H1 (cell line): ENCODE measurements around the gene SPOCK1. TPM values are rescaled to one million over a fixed set of nuclear protein-coding genes. Genes with fewer than 3 reads are reported as not detected.

Source experiments
- CTCF ChIA-PET: fragments of 300-600 bp; sonication (Branson Sonifier 250); formaldehyde crosslinking; loops from one replicate; lab custom pipeline; 2021; ENCODE audit not compliant: partially characterized antibody; lab: Charles Lee
- POLR2A ChIA-PET: fragments of 300-600 bp; sonication (Branson Sonifier 250); formaldehyde crosslinking; loops from one replicate; lab custom pipeline; 2021; ENCODE audit warnings: inconsistent platforms; ENCODE audit not compliant: partially characterized antibody; lab: Charles Lee
- DNase-seq, 2 experiments: peaks; one replicate each; pipeline versions ENCODE4 v3.0.0 to v3.0.0-alpha.2; 2010 to 2022; ENCODE audit warnings: low spot score in 2 of 2, low read depth in 1 of 2, mixed read lengths in 1 of 2
- FAIRE-seq: peaks from 2 replicates; lab custom pipeline; 2011; peaks lifted over from hg19 to GRCh38; lab: Jason Lieb, UNC
- H2AFZ ChIP-seq: 2 replicates; pipeline ENCODE4 v1.8.1; 2012; ENCODE audit warnings: low read length, inconsistent platforms
- H2AK5ac ChIP-seq: 2 replicates; pipeline ENCODE4 v1.6.1; 2013; ENCODE audit warnings: low read depth, low read length
- H2BK120ac ChIP-seq: replicated peaks from 2 replicates; pipeline ENCODE3; 2013; ENCODE audit warnings: low read depth, low read length, inconsistent platforms
- H2BK12ac ChIP-seq: 2 replicates; pipeline ENCODE4 v1.6.1; 2013; ENCODE audit warnings: low read depth, low read length
- H2BK15ac ChIP-seq: 2 replicates; pipeline ENCODE4 v1.6.1; 2013; ENCODE audit warnings: low read length
- H2BK20ac ChIP-seq: 2 replicates; pipeline ENCODE4 v1.6.1; 2013; ENCODE audit warnings: low read length
- H2BK5ac ChIP-seq: 2 replicates; pipeline ENCODE4 v1.6.1; 2013; ENCODE audit warnings: low read depth, low read length
- H3K14ac ChIP-seq: 2 replicates; pipeline ENCODE4 v1.6.1; 2013; ENCODE audit warnings: inconsistent platforms; ENCODE audit not compliant: insufficient read length
- H3K18ac ChIP-seq: 2 replicates; pipeline ENCODE4 v1.6.1; 2013; ENCODE audit warnings: low read length; ENCODE audit errors: extremely low read depth
- H3K23ac ChIP-seq: 2 replicates; pipeline ENCODE4 v1.6.1; 2013; ENCODE audit warnings: inconsistent platforms; ENCODE audit not compliant: insufficient read length
- H3K23me2 ChIP-seq: 2 replicates; pipeline ENCODE4 v1.6.1; 2013; ENCODE audit warnings: low read depth, low read length
- H3K27ac ChIP-seq: 2 replicates; pipeline ENCODE4 v1.6.1; 2011; ENCODE audit warnings: low read depth, low read length, inconsistent platforms
- H3K27me3 ChIP-seq, 4 experiments: replicated peaks in 1 of 4; 1 replicate in 1 of 4; 2 replicates in 3 of 4; pipeline versions ENCODE4 v1.6.1 to v1.8.1; 2011 to 2013; ENCODE audit warnings: low read length in 3 of 4, mild to moderate bottlenecking in 3 of 4, inconsistent platforms in 2 of 4, mixed read lengths in 2 of 4, moderate library complexity in 1 of 4; ENCODE audit not compliant: control insufficient read depth in 3 of 4, insufficient read depth in 3 of 4; ENCODE audit errors: extremely low read depth in 1 of 4
- H3K36me3 ChIP-seq, 4 experiments: 2 replicates each; pipeline versions ENCODE4 v1.6.1 to v1.8.1; 2011 to 2013; ENCODE audit warnings: mild to moderate bottlenecking in 4 of 4, low read length in 3 of 4, moderate library complexity in 2 of 4, control low read depth in 1 of 4, inconsistent platforms in 1 of 4; ENCODE audit not compliant: insufficient read depth in 4 of 4, control insufficient read depth in 2 of 4
- H3K4ac ChIP-seq: replicated peaks from 2 replicates; pipeline ENCODE3; 2013; ENCODE audit warnings: low read length, low read depth, mixed read lengths, inconsistent platforms; ENCODE audit not compliant: insufficient read length
- H3K4me1 ChIP-seq, 4 experiments: replicated peaks in 1 of 4; 1 replicate in 1 of 4; 2 replicates in 3 of 4; pipeline versions ENCODE4 v1.6.1 to v1.8.1; 2011 to 2013; ENCODE audit warnings: low read length in 3 of 4, inconsistent platforms in 2 of 4, mixed read lengths in 1 of 4; ENCODE audit not compliant: insufficient read depth in 4 of 4, control insufficient read depth in 3 of 4
- H3K4me2 ChIP-seq, 2 experiments: 2 replicates each; pipeline versions ENCODE4 v1.6.1 to v1.8.1; 2011 to 2013; ENCODE audit warnings: low read depth in 2 of 2, low read length in 2 of 2, control low read depth in 1 of 2, inconsistent platforms in 1 of 2, mild to moderate bottlenecking in 1 of 2; ENCODE audit not compliant: insufficient read depth in 1 of 2
- H3K4me3 ChIP-seq, 4 experiments: fragments of 200-600, 300-600 bp in 1 of 4; sonication (generic), shearing (Covaris generic), sonication (Bioruptor Twin) in 1 of 4; 2 replicates each; pipeline versions ENCODE4 v1.5.1 to v1.8.1; 2011 to 2016; ENCODE audit warnings: low read length in 4 of 4, low read depth in 3 of 4, control low read depth in 2 of 4, inconsistent platforms in 2 of 4, mild to moderate bottlenecking in 2 of 4, mixed read lengths in 1 of 4, moderate library complexity in 1 of 4; ENCODE audit not compliant: insufficient read depth in 2 of 4; ENCODE audit errors: extremely low read depth in 1 of 4
- H3K56ac ChIP-seq: replicated peaks from 2 replicates; pipeline ENCODE3; 2013; ENCODE audit warnings: low read depth, mild to moderate bottlenecking, mixed read lengths, low read length, inconsistent platforms; ENCODE audit not compliant: insufficient read length
- H3K79me1 ChIP-seq: 2 replicates; pipeline ENCODE4 v1.6.1; 2013; ENCODE audit warnings: low read depth, low read length, control low read depth
- H3K79me2 ChIP-seq, 2 experiments: 2 replicates each; pipeline versions ENCODE4 v1.6.1 to v1.8.1; 2012 to 2013; ENCODE audit warnings: low read length in 2 of 2, mild to moderate bottlenecking in 2 of 2, inconsistent platforms in 1 of 2; ENCODE audit not compliant: insufficient read depth in 2 of 2, control insufficient read depth in 1 of 2
- H3K9ac ChIP-seq, 4 experiments: replicated peaks in 1 of 4; 1 replicate in 1 of 4; 2 replicates in 3 of 4; pipeline versions ENCODE4 v1.6.1 to v1.8.1; 2011 to 2013; ENCODE audit warnings: low read depth in 3 of 4, low read length in 3 of 4, control low read depth in 2 of 4, mild to moderate bottlenecking in 2 of 4, moderate library complexity in 2 of 4, inconsistent platforms in 1 of 4; ENCODE audit errors: extremely low read depth in 1 of 4
- H3K9me3 ChIP-seq, 2 experiments: 2 replicates each; pipeline versions ENCODE4 v1.6.1 to v1.8.1; 2012 to 2013; ENCODE audit warnings: mild to moderate bottlenecking in 2 of 2, moderate library complexity in 2 of 2, control low read depth in 1 of 2, inconsistent platforms in 1 of 2, low read depth in 1 of 2, low read length in 1 of 2, mixed read lengths in 1 of 2; ENCODE audit not compliant: insufficient read depth in 2 of 2
- H4K20me1 ChIP-seq, 2 experiments: replicated peaks in 1 of 2; 2 replicates each; pipeline versions ENCODE3 to v1.8.1; 2011 to 2013; ENCODE audit warnings: inconsistent platforms in 2 of 2, low read length in 2 of 2, mild to moderate bottlenecking in 1 of 2; ENCODE audit not compliant: insufficient read depth in 2 of 2, control insufficient read depth in 1 of 2
- H4K5ac ChIP-seq: 2 replicates; pipeline ENCODE4 v1.6.1; 2013; ENCODE audit warnings: low read length, low read depth, mixed read lengths, inconsistent platforms; ENCODE audit not compliant: insufficient read length
- H4K8ac ChIP-seq: 2 replicates; pipeline ENCODE4 v1.8.0; 2013; ENCODE audit warnings: mild to moderate bottlenecking, moderate library complexity, low read length, inconsistent platforms; ENCODE audit not compliant: insufficient read depth; ENCODE audit errors: extremely low read depth
- H4K91ac ChIP-seq: replicated peaks from 2 replicates; pipeline ENCODE3; 2013; ENCODE audit warnings: low read length, mixed read lengths, inconsistent platforms; ENCODE audit not compliant: insufficient read length
- EGR1 ChIP-seq: IDR thresholded peaks from 2 replicates; pipeline ENCODE4 v1.6.1; 2011; ENCODE audit warnings: low read depth, low read length, borderline replicate concordance
- JUN ChIP-seq: IDR thresholded peaks from 2 replicates; pipeline ENCODE4 v1.6.1; 2011; ENCODE audit warnings: low read depth, mild to moderate bottlenecking, improper control_type of control experiment, low read length
- KDM4A ChIP-seq: IDR thresholded peaks from one replicate; pipeline ENCODE4 v1.7.1; 2012; ENCODE audit warnings: low read depth, mild to moderate bottlenecking, moderate library complexity, low read length, inconsistent platforms; ENCODE audit not compliant: severe bottlenecking
- KDM5A ChIP-seq: fragments of 200-600 bp; IDR thresholded peaks from 2 replicates; pipeline ENCODE4 v1.7.1; 2012; ENCODE audit warnings: mild to moderate bottlenecking, low read length, inconsistent platforms, mixed read lengths
- NANOG ChIP-seq: IDR thresholded peaks from 2 replicates; pipeline ENCODE4 v1.6.1; 2011; ENCODE audit warnings: low read length, low read depth, mild to moderate bottlenecking, inconsistent platforms; ENCODE audit not compliant: insufficient read depth, poor library complexity, severe bottlenecking
- POLR2AphosphoS5 ChIP-seq: IDR thresholded peaks from 2 replicates; pipeline ENCODE4 v1.6.1; 2011; ENCODE audit warnings: low read depth, low read length
- POU5F1 ChIP-seq: IDR thresholded peaks from 2 replicates; pipeline ENCODE4 v1.6.1; 2011; ENCODE audit warnings: low read depth, mild to moderate bottlenecking, low read length, moderate library complexity
- SUZ12 ChIP-seq: fragments of 200-600 bp; sonication (generic); IDR thresholded peaks from 2 replicates; pipeline ENCODE4 v1.6.1; 2012; ENCODE audit warnings: mild to moderate bottlenecking, inconsistent platforms, low read length, moderate library complexity, mixed read lengths
- TAF1 ChIP-seq: IDR thresholded peaks from 2 replicates; pipeline ENCODE4 v1.6.1; 2011; ENCODE audit warnings: mild to moderate bottlenecking, low read depth, low read length
- TAF7 ChIP-seq: optimal IDR thresholded peaks from 2 replicates; pipeline ENCODE3; 2011; ENCODE audit warnings: low read depth, mild to moderate bottlenecking, inconsistent platforms, low read length, moderate library complexity, borderline replicate concordance
- TEAD4 ChIP-seq: IDR thresholded peaks from 2 replicates; pipeline ENCODE4 v1.6.1; 2012; ENCODE audit warnings: low read depth, low read length, inconsistent platforms, mixed read lengths
- ZNF274 ChIP-seq: IDR thresholded peaks from 2 replicates; pipeline ENCODE4 v1.7.0; 2012; ENCODE audit warnings: low read length, borderline replicate concordance; ENCODE audit errors: extremely low read depth
- WGBS, 2 experiments: shearing (Covaris generic) in 1 of 2; methylation state at CpG; one replicate each; pipeline versions ENCODE4 v1.1.6 to v1.1.7; 2013 to 2015; ENCODE audit warnings: low lambda C conversion rate in 2 of 2, mixed read lengths in 2 of 2, inconsistent platforms in 1 of 2, low coverage in 1 of 2, missing lambda C conversion rate in 1 of 2; ENCODE audit not compliant: insufficient replicate concordance in 2 of 2, insufficient coverage in 1 of 2, insufficient read length in 1 of 2; ENCODE audit errors: extremely low coverage in 1 of 2, missing lambda C conversion rate in 1 of 2; 5-methylcytosine and 5-hydroxymethylcytosine counted together
- polyA plus RNA-seq, 7 experiments: library from polyadenylated mRNA; depleted of rRNA in 3 of 7; stranded (reverse) in 5 of 7; unstranded in 2 of 7; fragments of >200 nt in 5 of 7; fragments of 200-250 nt in 2 of 7; gene quantifications; 1 replicate in 5 of 7; 2 replicates in 1 of 7; 4 replicates in 1 of 7; pipeline versions ENCODE4 v1.2.1 to v1.2.3, GENCODE V29; 2011 to 2013; ENCODE audit warnings: missing spikeins in 2 of 7, mixed read lengths in 2 of 7
- total RNA-seq: library from RNA; stranded (reverse); fragmentation: NEBNext Ultra II Directional; extraction: Animal tissue kit (Norgen Biotek cat#: 25700); gene quantifications from 2 replicates; pipeline ENCODE4 v1.2.1, GENCODE V29; 2021

SPOCK1 gene
- total and polyA plus RNA-seq, 2 of the 8 experiments (the other 6 are each of a cell fraction or from before 2014, with no cell fraction given), result 6.9 to 18.1 TPM

DNA sequence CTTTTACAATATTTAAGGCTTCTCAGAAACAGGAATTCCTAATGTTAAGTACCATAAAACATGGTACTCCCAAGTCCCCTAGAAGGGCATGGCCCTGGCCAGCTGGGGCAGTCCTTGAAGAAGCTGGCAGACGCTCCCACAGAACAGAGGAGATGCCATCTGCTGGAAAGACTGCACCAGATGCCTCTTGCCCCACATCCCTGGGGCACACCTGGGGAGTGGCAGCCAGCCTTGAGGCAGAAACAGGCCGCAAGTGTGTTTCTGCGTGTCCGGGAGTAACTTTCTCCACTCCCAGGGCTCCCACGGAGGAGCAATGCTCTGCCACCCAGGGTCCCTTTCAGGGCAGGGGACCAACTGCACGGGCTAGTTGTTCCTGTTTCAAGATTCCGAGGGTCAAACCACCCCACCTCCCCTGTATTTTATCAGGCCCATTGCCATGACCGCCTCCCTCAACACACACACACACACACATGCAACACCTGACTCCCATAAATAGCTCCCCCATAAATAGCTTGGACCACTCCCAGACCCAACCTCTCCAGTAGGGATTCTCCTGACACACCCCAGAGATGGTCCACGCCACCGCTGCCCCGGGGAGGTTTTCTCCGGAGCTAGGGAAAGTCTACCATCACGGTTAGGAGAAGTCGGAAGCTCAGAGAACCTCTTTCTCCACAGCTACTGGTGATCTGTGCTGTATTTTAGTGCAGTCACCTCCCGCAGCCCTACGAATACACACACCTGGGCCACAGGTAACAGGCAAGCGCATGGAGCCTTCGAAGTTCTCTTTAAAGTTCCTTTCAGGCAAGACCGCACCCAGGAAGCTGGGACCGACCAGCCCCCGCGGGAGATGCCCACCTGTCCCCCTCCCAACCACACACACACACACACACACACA is 1.5 kb downstream of the SPOCK1 start:
- Histone ChIP-seq H3K23ac (no peak overlapping the region), H3K23me2 (peaks cover 5% of the 10 kb centered on the region; the same call in 1 of the 2 replicates), H2BK12ac (no peak overlapping the region), H3K27me3 (peaks cover 11 to 25% (median 18%) of the 10 kb centered on the region in 4 experiments), H4K20me1 (peaks cover 0 to 2% of the 10 kb centered on the region in 2 experiments), H3K9ac (peak overlapping the region in 1 of 4 experiments; percentile 33; a peak in 2 of 7 replicates), H4K5ac (no peak overlapping the region), H3K36me3 (no peaks in the 10 kb centered on the region), H4K8ac (no peak overlapping the region; the same call in 1 of the 2 replicates), H3K4ac (no peak overlapping the region), H4K91ac (no peak overlapping the region), H3K56ac (no peak overlapping the region), H3K4me1 (no peaks in the 10 kb centered on the region; a peak in 1 of 7 replicates), H3K4me2 (peak overlapping the region; percentile 61 to 90), H2AFZ (no peak overlapping the region), H3K79me1 (no peaks in the 10 kb centered on the region), H2BK15ac (no peak overlapping the region), H2AK5ac (no peak overlapping the region), H2BK120ac (no peak overlapping the region), H3K9me3 (no peaks in the 10 kb centered on the region), H3K4me3 (peak overlapping the region; percentile 50 to 93 (median 74)), H2BK5ac (no peak overlapping the region), H3K79me2 (no peaks in the 10 kb centered on the region), H3K18ac (no peak overlapping the region), H3K14ac (no peak overlapping the region), H3K27ac (no peak overlapping the region), H2BK20ac (no peak overlapping the region)
- 69% methylated on average over 20 of the region's 22 CpGs; no CpG with 5 or more reads in 1 of the 2 experiments for WGBS, 2 experiments
- DNase-seq, result peak in 1 of 2 experiments; percentile 54
- ChIA-PET POLR2A (interaction anchor here (0.7 to 2.2 kb wide), 3 partner anchors 153 to 193 kb away, joined by 3 to 5 read pairs (median 4); no protein-coding TSS in a partner anchor), CTCF (interaction anchor here (0.6 to 4.6 kb wide), 11 partner anchors 8 to 695 kb away, joined by 3 to 47 read pairs (median 4); no protein-coding TSS in a partner anchor)
- FAIRE-seq, result no peak
- TF ChIP-seq POLR2AphosphoS5 (no peak), TAF1 (no peak), TEAD4 (no peak), TAF7 (no peak), EGR1 (no peak), KDM4A (no peak), POU5F1 (no peak), JUN (no peak), KDM5A (no peak), NANOG (no peak), SUZ12 (no peak), ZNF274 (no peak)
